ENCODE measurements around the gene MRC2.

MRC2 gene

DNA sequence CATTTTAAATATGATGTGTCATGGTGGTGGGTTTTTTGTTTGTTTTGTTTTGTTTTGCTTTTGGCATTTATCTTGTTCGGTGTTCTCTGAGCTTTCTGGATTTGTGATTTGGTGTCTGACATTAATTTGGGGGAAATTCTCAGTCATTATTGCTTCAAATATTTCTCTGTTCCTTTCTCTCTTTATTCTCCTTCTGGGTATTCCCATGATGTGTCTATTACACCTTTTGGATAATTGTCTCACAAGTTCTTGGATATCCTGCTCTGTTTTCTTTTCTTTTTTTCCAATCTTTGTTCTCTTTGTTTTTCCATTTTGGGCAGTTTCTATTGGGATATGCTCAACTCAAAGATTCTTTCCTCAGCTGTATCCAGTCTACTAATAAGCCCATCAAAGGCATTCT lies 92.1 kb downstream of the MRC2 start:
- DNase-seq (ENCODE audit: low read depth in 2 of 2): no peak

DNA sequence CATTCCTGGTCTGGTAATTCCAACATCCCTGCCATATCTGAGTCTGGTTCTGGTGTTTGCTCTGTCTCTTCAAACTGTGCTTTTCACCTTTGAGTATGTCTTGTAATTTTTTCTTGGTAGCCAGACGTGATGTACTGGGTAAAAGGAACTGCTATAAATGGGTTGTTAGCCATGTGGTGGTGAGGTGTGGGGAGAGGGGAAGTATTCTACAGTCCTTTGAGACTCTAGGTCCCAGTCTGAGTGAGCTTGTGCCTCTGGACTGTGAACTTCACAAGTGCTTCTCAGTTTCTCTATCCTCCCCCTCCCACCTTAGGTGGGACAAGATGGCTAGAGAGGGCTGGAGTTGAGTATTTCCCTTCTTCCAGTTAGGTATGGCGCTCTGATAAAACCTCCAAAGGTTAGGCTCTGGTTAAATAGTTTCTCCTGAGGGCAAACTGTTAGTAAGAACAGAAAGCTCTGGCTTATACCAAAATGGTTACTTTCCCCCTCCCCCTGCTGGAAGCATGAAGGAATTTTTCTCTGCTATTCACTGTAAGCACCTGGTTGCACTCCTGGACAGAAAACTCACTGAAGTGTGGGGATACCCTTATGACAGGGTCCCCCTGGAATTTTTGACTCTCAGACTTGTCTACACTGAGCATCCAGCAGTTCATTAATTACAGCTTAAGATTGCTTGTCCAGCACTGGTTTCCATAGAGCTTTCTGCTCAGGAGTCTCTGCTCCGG lies 92.8 kb downstream of the MRC2 start:
- no peak for DNase-seq (ENCODE audit: low read depth in 2 of 2)

DNA sequence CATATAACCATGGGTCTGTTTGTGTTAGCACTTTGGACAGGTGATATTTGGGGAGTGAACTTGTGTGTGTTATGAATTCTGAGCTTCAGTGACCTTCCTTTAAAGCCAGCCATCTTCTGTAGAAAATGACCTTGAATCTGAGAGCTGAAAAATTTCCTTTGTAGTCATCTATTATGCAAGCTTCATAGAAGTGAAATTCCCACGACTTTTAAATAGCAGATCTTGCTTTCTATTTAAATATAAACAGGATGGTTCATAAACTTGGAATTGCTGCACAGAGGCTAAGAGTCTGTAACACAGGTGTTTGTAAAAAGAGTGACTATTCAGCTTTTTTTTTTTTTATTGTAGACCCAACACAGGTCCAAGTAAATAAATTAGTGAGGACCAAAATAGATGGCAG lies 95.2 kb downstream of the MRC2 start:
- DNase-seq (ENCODE audit: low read depth in 2 of 2): no peak

DNA sequence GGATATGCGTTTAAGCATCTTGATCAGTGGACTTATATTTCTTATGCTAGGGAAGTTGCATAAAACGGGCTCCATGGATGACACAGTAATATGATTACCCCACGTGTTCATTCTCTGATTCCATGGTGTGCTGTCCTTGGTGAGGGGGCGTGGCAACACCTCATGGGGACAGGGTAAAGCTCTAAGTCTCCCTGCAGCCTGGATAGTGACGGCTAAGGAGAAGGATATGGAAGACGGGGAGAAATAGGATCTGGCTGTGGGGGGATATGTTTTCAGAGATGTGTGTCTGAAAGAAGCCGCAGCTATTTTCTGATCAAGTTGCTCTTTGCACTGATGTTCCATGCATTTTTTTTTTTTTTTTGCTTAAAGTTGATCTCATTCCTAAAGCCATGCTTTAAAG lies 96.4 kb downstream of the MRC2 start:
- DNase-seq (ENCODE audit: low read depth in 2 of 2): no peak

DNA sequence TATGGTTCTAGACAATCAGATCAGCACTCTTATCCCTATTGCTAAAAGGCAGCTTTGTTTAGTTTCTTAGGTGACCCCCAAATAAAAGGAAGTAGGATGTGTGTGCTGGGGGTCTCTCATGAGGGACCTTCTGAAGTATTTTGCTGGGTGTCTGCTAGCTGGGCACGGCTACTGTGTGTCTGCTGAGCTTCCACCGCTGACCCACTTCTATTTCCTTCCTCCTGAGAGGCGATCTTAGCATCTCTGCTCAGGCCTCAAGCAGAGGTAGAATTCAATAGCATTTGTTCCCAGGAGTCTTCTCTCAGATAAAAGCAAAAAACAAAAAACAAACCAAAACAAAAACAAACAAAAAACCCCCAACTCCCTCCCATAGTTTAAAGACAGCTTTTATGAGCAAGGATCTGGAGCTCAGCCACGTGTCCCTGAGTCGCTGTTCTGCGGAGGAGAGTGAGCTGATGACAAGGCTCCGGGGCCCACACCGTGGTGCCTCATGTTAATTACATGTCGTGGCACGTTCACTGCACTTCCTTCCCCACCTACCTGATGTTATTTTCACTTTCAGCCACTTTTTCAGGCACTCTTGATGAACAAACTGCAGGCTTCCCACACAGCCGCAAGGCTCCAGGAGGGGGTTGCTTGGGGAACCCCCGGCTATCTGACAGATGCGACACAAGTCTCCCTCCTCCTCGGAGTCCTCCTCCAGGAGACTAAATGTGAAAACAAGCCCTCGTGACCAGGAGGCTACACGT lies 97.1 kb downstream of the MRC2 start:
- peak; percentile 78 to 79 for DNase-seq (ENCODE audit: low read depth in 2 of 2)

DNA sequence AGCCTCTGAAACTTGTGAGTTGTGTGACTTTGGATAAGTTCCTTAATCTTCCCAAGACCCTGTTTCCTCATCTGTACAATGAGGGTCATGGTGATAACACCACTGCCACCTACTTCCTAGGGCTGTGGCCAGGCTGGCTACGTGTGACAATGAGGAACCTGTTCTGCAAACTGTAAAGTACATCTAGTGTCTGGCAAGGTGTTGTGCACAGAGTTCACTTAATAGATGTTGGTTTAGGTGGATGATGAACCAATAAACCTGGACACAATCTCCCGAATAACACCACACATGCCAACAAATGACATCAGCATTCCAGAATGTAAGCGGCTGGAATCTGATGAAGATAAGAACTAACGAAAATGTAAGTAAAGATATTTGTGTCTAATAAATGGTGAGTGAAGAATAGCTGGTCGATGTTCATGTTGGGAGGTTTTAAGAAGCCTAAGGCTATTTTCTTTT lies 98.3 kb downstream of the MRC2 start:
- DNase-seq (ENCODE audit: low read depth in 2 of 2): no peak

DNA sequence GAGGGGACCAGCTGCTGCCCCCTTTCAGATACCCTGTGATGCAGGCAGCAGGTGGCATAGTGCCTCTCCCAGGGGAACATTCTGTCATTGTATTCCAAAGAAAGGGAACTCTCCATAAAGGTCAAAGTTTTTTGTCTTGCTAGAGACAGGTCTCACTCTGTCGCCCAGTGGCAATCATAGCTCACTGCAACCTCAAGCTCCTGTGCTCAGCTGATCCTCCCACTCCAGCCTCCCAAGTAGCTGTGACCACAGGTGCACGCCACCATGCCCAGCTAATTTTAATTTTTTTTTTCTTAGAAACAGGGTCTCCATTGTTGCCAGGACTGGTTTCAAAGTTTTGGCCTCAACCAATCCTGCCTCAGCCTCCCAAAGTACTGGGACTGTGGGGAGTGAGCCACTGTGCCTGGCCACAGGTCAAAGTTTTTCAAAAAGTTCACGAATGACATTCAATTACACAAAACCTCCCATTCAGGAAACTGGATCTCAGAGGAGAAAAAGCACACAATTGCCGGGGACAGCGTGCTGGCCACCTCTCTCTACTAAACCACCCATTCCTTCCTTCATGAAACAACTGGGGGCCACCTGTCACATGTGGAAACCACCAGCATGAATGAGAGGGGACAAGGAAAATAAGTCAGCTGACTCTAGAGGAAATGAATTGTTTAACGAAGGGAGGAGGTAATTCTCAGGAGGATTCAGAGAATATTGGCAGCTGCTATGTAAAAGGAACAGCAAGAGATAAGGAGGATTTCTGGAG lies 100.6 kb downstream of the MRC2 start:
- no peak for DNase-seq (ENCODE audit: low read depth in 2 of 2)

DNA sequence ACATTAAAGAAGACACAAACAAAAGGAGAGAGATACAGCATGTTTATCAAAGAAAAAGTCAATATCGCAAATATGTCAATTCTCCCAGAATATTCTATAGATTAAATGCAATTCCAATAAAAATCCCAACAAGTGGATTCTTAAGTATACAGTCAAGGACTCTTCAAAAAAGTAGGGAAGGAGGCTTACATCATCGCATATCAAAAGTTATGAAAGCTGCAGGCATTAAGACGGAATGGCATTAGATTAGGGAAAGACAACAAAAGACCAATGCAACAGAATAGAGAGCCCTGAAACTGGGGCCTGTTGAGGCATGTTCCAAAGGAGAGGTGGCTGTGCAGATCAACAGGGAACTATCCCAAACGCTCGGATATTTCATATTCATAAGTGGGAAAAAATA lies 104.7 kb downstream of the MRC2 start:
- DNase-seq (ENCODE audit: low read depth in 2 of 2): no peak

DNA sequence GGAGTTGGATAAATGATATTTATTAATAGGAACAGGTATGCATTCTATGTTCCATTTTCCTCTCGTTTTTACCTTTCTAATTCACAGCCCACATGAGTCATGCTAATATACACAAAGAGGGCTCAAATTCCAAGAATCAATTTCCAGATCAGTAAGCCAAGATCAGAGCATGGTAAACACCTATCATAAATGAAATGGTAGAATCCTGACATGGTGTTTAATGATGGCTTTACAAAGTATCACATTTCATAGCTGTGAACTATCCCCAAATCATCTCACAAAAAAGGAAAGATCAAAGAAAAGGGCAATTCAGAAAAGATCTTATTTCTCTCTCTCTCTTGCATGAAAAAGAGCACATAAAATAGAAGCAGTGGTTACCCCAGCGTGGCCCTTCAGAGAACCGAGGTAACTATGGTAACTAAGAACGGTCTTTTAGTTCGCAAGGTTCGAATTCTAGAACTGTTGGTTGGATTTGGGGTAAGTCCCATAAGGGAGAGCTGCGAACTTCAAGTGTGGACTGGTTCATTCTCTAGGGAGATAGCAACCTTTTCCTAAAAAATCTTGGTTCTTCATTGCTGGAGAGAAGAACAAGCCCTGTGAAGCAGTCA lies 107.7 kb downstream of the MRC2 start:
- no peak for DNase-seq (ENCODE audit: low read depth in 2 of 2)

DNA sequence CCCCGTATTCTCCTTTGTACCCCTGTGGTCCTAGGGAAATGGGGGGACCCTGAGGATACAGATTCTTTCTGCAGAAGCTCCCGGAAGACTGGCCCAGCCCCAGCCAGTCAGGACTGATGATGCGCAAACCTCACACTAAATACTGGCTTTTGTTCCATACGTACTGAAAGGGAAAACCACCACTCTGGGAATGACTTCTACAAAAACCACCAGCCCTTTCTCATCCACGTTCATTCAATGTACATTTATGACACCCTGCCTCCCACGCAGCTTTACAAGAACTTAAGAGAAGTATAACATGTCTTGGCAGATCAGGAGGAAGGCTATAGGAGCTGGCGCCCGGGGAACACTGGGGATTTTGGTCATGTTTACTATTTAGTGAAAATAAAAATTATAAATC lies 110.0 kb downstream of the MRC2 start:
- peak in 1 of 2 donors; percentile 17 for DNase-seq (ENCODE audit: low read depth in 2 of 2)

DNA sequence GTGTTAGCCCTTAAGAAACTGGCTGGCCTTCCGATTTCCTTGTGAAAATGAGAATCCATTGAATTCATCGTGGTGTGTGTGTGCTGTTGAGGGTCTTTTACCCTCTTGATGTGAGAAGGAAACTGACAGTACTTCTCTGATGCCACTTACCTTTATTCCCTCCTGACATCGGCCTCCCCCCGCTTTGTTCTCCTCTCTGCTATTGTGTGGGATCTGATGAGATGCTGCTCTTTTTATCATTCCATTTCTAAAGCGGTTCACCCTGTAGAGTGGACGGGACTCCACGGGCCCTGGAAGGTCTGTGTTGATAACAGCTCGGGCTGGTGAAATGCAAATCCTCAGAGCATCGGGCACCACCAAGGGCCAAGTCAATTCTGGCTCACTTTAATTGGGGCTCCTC lies 110.8 kb downstream of the MRC2 start:
- no peak for DNase-seq (ENCODE audit: low read depth in 2 of 2)

DNA sequence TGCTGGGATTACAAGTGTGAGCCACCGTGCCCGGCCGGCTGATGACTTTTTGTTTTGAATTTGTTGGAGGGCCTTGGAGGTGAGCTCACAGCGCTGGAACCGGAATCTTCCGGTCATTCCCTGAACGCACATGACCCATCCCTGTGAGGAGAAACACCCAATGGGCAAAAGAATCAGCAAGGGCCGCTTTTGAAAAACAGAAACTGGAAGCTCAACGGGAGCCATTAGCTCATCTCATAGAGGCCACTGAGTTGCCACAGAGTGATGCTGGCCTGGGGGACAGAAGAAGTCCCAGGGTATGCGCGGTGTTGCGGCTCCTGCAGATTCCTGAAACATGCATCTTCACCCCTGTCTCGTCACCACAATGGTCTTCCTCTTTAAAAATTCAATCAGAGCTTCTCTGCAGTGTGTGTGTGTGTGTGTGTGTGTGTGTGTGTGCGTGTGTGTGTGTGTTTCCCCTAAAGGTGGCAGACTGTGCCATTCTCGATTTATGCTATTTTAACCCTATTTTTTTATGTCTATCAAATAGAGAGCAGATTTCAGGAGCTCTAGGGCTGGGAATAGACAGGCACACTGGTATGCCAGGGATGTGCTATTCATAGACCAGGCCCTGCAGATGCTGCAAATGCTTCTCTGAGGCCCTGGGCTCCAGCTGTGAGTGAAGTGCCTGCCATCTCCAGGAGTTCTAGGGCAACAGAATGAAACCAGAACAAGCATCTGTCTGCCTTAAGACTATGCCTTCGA lies 112.3 kb downstream of the MRC2 start:
- no peak for DNase-seq (ENCODE audit: low read depth in 2 of 2)

DNA sequence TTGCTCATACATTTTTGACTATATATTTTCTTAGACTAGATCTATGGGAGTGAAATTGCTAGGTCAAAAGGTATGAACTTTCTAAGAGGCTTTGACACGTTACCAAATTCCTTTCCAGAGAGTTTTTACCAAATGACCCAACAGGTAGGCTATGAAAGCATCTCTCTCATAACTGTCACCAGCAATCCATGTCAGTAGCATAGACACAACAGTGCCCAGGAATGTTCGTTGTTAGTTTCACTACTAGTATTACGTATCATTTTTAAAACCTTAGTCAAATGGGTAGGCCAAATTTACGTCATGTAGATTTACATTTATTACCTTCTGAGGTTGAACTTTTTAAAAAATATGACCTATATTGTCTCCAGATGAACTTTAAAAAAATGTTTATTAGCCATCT lies 113.8 kb downstream of the MRC2 start:
- no peak for DNase-seq (ENCODE audit: low read depth in 2 of 2)

Measured in stimulated activated CD8-positive, alpha-beta memory T cell treated with anti-CD3 and anti-CD28 coated beads, Interleukin-15, amount 100 ng/mL, for 48 hours (primary cell).